GM10266 (cell line): ENCODE data around the gene LNX1.

Source experiments
- DNase-seq: peaks from one replicate; pipeline ENCODE4 v3.0.0; 2012; ENCODE audit errors: extremely low spot score
- CTCF ChIP-seq: IDR thresholded peaks from 2 replicates; pipeline ENCODE4 v1.5.1; 2012; ENCODE audit warnings: mild to moderate bottlenecking, low read depth; ENCODE audit not compliant: control insufficient read depth, insufficient read depth; ENCODE audit errors: missing control alignments

LNX1 gene

GRCh38 chr4:53629296-53629695, 38.0 kb upstream of the LNX1 start:
- DNase-seq: no peak
- no peak for TF ChIP-seq CTCF

- DNase-seq: no peak
- TF ChIP-seq CTCF: no peak
Measured at GRCh38 chr4:53626491-53626890, 35.2 kb upstream of the LNX1 start.

GRCh38 chr4:53625888-53626287, 34.6 kb upstream of the LNX1 start:
- no peak for TF ChIP-seq CTCF
- no peak for DNase-seq

GRCh38 chr4:53622739-53623151, 31.5 kb upstream of the LNX1 start:
- no peak for DNase-seq
- TF ChIP-seq CTCF: no peak

- DNase-seq: no peak
- TF ChIP-seq CTCF: no peak
Measured at GRCh38 chr4:53620956-53621355, 29.7 kb upstream of the LNX1 start.

- no peak for TF ChIP-seq CTCF
- no peak for DNase-seq
Measured at GRCh38 chr4:53619431-53619830, 28.1 kb upstream of the LNX1 start.

GRCh38 chr4:53618321-53618720, 27.0 kb upstream of the LNX1 start:
- DNase-seq: no peak
- TF ChIP-seq CTCF: no peak
